ENCODE measurements around the gene INO80B. TPM values are rescaled to one million over a fixed set of nuclear protein-coding genes. Genes with fewer than 3 reads are reported as not detected.

Gene INO80B
- total and polyA plus RNA-seq, 2 of the 8 experiments (the other 6 are each of a cell fraction or from before 2014, with no cell fraction given) = 3.9 to 18.5 TPM

DNA sequence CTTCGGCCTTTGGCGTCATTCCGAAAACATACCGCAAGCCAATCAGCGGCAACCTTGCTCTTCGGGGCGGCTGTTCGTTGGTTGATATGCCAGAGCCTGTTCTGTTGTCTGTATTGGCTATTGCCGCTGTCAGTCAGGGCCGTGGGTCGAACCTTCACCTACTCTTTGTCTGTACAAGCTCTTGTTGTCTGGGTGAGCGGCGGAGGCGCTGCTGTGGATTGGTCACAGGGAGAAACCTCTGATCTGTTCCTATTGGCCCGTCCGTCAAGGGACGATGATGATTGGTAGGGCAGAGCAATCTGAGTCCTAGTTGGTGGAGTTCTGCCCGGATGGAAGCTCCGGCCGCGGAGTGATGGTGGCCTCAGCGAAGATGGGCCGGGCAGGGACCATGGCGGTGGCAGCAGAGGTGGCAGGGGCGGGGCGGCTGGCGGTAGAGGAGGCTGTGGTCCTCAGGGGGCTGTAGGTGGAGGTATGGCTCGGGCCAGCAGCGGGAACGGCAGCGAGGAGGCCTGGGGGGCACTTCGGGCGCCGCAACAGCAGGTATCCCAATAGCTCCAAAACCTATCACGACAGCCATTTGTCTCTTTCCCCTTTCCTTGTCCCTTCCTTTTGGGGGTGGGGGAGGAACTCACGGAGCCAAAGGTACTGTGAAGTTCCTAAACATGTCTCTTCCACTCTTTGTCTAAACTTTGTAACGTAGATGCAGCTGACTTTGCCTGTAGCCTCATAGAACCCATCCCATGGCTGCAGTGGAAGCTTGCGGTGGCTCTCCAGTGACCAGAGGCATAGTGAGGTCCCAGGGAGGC, 3.4 kb downstream of the INO80B start, which contains the start of gene WBP1 (continued):
- TF ChIP-seq RXRA (IDR thresholded peaks at IDR 0.05; ENCODE audit: insufficient read depth, low read depth, low read length) (no peak), RFX5 (IDR thresholded peaks at IDR 0.05; ENCODE audit: borderline replicate concordance, low read depth, low read length) (0 out of 2 replicates have a peak, but pooled peaks have one; percentile 8), POLR2AphosphoS5 (IDR thresholded peaks at IDR 0.05; ENCODE audit: low read depth, low read length) (peak; percentile 31; the same call in 1 of the 2 replicates), SP2 (IDR thresholded peaks at IDR 0.05; ENCODE audit: low read length) (peak; percentile 86), SRF (IDR thresholded peaks at IDR 0.05; ENCODE audit: low read depth, low read length) (no peak), CREB1 (IDR thresholded peaks at IDR 0.05) (peak; percentile 84), TAF1 (IDR thresholded peaks at IDR 0.05; ENCODE audit: low read depth, low read length) (peak; percentile 29; the same call in 1 of the 2 replicates), PHF8 (conservative IDR thresholded peaks at IDR 0.05; ENCODE audit: low read depth, low read length) (peak; percentile 66), KDM4A (IDR thresholded peaks at IDR 0.05; ENCODE audit: low read depth, low read length, severe bottlenecking) (no peak), POLR2A (IDR thresholded peaks at IDR 0.05; ENCODE audit: control extremely low read depth in 1 of 2, low read depth in 2 of 2, low read length in 2 of 2) (peak in 1 of 2 experiments; percentile 83; a peak in 2 of 3 replicates), HDAC6 (IDR thresholded peaks at IDR 0.05; ENCODE audit: low read depth, low read length) (no peak)
